Heart left ventricle (tissue), 16 donors: ENCODE measurements around the gene RAB43. TPM values are rescaled to one million over a fixed set of nuclear protein-coding genes. Genes with fewer than 3 reads are reported as not detected.
"Not testable (repeated sequence)": the region's sequence is repeated elsewhere in the genome, so short reads cannot be mapped to it uniquely, and the experiment has no call there.

Experiments used
- ATAC-seq, 4 donors: fragments of 200-7000 bp; cut with Tn5 transposase; one replicate each; pipeline ENCODE4 v1.9.1; 2020 to 2022; ENCODE audit warnings: moderate library complexity in 4 of 4, mild to moderate bottlenecking in 3 of 4, moderate number of reproducible peaks in 1 of 4
- DNase-seq, 5 donors: peaks; one replicate each; pipeline ENCODE4 v3.0.0-alpha.2; 2020
- H3K27ac ChIP-seq, 12 donors: fragments of 200-600 bp; sonication (generic) in 4 of 12; one replicate each; pipeline versions ENCODE4 v1.5.0 to v1.8.0; 2016 to 2022; ENCODE audit warnings: mild to moderate bottlenecking in 2 of 12
- H3K27me3 ChIP-seq, 9 donors: fragments of 200-600 bp; sonication (generic) in 2 of 9; one replicate each; pipeline versions ENCODE4 v1.5.1 to v1.8.0; 2016 to 2022; ENCODE audit warnings: mild to moderate bottlenecking in 3 of 9
- H3K36me3 ChIP-seq, 9 donors: fragments of 200-600 bp; sonication (generic) in 2 of 9; one replicate each; pipeline versions ENCODE4 v1.5.0 to v1.8.0; 2018 to 2022; ENCODE audit warnings: mild to moderate bottlenecking in 2 of 9
- H3K4me1 ChIP-seq, 12 donors: fragments of 200-600 bp; sonication (generic) in 4 of 12; one replicate each; pipeline versions ENCODE4 v1.5.0 to v1.8.0; 2016 to 2022; ENCODE audit warnings: mild to moderate bottlenecking in 3 of 12
- H3K4me3 ChIP-seq, 12 donors: fragments of 200-600 bp; sonication (generic) in 4 of 12; one replicate each; pipeline versions ENCODE4 v1.5.0 to v1.8.0; 2017 to 2022; ENCODE audit warnings: mild to moderate bottlenecking in 9 of 12, moderate library complexity in 4 of 12
- H3K9me3 ChIP-seq, 12 donors: fragments of 200-600 bp; sonication (generic) in 4 of 12; one replicate each; pipeline versions ENCODE4 v1.5.0 to v1.8.0; 2016 to 2022; ENCODE audit warnings: mild to moderate bottlenecking in 1 of 12
- POLR2A ChIP-seq, 2 donors: fragments of 450-650 bp; IDR thresholded peaks; one replicate each; pipeline ENCODE4 v1.6.1; 2017; ENCODE audit warnings: antibody characterized with exemption in 2 of 2, mild to moderate bottlenecking in 2 of 2, moderate library complexity in 2 of 2
- WGBS, 4 donors: extraction: QIAGEN DNeasy Blood & Tissue Kit in 2 of 4; methylation state at CpG; one replicate each; pipeline versions ENCODE4 v1.1.5 to v1.1.7; 2013 to 2018; 5-methylcytosine and 5-hydroxymethylcytosine counted together
- intact Hi-C, 10 donors: fragments of 100-400 bp; cut with DNase I; formaldehyde crosslinking; loops; one replicate each; pipeline versions ENCODE4 v1.11.1 to v1.14.2; 2022
- polyA plus RNA-seq, 2 donors: library from polyadenylated mRNA; stranded (reverse); fragments of 200-250 nt; gene quantifications; one replicate each; pipeline ENCODE4 v1.2.3, GENCODE V29; 2013
- total RNA-seq, 9 donors: library from RNA; depleted of rRNA in 2 of 9; stranded (reverse); fragments of >200 nt in 2 of 9; fragmentation: NEBNext Ultra II Directional in 3 of 9; extraction: Animal tissue kit (Norgen Biotek cat#: 25700) in 3 of 9; gene quantifications; one replicate each; pipeline versions ENCODE4 v1.1.0 to v1.2.4, GENCODE V29; 2016 to 2023
- TF ChIP-seq, protein P1 (sequence below), 12 donors: fragments of 200-600 bp; sonication (generic) in 4 of 12; IDR thresholded peaks; one replicate each; pipeline versions ENCODE4 v1.5.0 to v1.8.0; 2018 to 2022; ENCODE audit warnings: antibody characterized with exemption in 12 of 12, mild to moderate bottlenecking in 5 of 12
- donor health status: ischemic (EF 13 %, LVEDD 7.1; RV severe dilation, severe dysfunction).
- donor health status: healthy with polysubstance abuse.
- donor health status: DM: no; HTN: yes; CAD: no.
- donor health status: DM: no; HTN: no; CAD: no.
- donor health status: ischemic (EF 25% LVEDD 6.9; RV normal size, moderate dysfunction).
- donor health status: ischemic (EF 25% LVEDD 5.7; RV mildly dilated, moderate dysfunction).
- donor health status: healthy.
- donor health status: DM: yes; HTN: yes; CAD: no.
- donor health status: ischemic (EF 35%, LVEDD 5.7; RV mildly dilated, moderate dysfunction).
- donor health status: nonischemic (EF 11% LVEDD 7.7; RV severe dilation, severe dysfunction).
- donor health status: DM: yes; HTN: yes; CAD: no.
- donor health status: PGD.
- donor health status: ischemic (EF 29% LVEDD 5.4; RV normal size, mild dysfunction).
- donor health status: nonischemic (EF 23%, LVEDD 6.1; RV moderate dilation, normal function).

The RAB43 gene
- total and polyA plus RNA-seq, 11 donors = 1.3 to 10.3 (median 3.3) TPM

DNA sequence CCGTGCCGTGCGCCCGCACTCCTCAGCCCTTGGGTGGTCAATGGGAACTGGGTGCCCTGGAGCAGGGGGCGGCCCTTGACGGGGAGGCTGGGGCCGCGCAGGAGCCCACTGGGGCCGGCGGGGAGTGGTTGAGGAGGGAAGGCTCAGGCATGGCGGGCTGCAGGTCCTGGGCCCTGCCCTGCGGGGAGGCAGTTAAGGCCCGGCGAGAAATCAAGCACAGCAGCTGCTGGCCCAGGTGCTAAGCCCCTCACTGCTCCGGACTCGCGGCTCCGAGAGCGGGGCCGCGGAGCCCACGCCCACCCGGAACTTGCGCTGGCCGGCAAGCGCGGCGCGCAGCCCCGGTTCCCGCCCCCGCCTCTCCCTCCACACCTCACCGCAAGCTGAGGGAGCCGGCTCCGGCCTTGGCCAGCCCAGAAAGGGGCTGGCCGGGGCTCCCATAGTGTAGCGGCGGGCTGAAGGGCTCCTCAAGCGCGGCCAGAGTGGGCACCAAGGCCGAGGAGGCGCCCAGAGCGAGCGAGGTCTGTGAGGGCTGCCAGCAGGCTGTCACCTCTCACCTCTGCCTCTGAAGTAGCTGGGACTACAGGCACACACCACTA is 53.2 kb downstream of the RAB43 start:
- peak in 3 of 5 donors; percentile 27 to 69 (median 32) for DNase-seq
- Histone ChIP-seq H3K9me3 (peaks cover 0 to 4% (median 0%) of the 10 kb centered on the region in 12 donors), H3K27me3 (no peaks in the 10 kb centered on the region), H3K36me3 (no peaks in the 10 kb centered on the region), H3K4me3 (peak overlapping the region in 11 of 12 donors; percentile 18 to 58 (median 45)), H3K27ac (peak overlapping the region in 2 of 12 donors; percentile 4 to 47), H3K4me1 (peaks cover 0 to 9% (median 3%) of the 10 kb centered on the region in 12 donors)
- TF ChIP-seq POLR2A (IDR thresholded peaks at IDR 0.05) = peak in 1 of 2 donors; percentile 14
- TF ChIP-seq, protein P1, sequence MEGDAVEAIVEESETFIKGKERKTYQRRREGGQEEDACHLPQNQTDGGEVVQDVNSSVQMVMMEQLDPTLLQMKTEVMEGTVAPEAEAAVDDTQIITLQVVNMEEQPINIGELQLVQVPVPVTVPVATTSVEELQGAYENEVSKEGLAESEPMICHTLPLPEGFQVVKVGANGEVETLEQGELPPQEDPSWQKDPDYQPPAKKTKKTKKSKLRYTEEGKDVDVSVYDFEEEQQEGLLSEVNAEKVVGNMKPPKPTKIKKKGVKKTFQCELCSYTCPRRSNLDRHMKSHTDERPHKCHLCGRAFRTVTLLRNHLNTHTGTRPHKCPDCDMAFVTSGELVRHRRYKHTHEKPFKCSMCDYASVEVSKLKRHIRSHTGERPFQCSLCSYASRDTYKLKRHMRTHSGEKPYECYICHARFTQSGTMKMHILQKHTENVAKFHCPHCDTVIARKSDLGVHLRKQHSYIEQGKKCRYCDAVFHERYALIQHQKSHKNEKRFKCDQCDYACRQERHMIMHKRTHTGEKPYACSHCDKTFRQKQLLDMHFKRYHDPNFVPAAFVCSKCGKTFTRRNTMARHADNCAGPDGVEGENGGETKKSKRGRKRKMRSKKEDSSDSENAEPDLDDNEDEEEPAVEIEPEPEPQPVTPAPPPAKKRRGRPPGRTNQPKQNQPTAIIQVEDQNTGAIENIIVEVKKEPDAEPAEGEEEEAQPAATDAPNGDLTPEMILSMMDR (IDR thresholded peaks at IDR 0.05) = no peak
- 3 to 20% (median 11%) methylated on average over 9 to 44 of the region's 44 CpGs for WGBS, 4 donors
- peak in 3 of 4 donors; percentile 36 to 57 (median 48) for ATAC-seq
- intact Hi-C loops = no loop called here

DNA sequence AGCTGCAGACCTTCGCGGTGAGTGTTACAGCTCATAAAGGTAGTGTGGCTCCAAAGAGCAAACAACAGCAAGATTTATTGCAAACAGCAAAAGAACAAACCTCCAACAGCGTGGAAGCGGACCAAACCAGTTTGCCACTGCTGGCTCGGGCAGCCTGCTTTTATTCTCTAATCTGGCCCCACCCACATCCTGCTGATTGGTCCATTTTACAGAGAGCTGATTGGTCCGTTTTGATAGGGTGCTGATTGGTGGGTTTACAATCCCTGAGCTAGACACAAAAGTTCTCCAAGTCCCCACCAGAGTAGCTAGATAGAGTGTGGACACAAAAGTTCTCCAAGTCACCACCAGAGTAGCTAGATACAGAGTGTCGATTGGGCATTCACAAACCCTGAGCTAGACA is 53.9 kb downstream of the RAB43 start:
- 91 to 97% (median 95%) methylated on average over 7 of the region's 7 CpGs for WGBS, 4 donors
- DNase-seq, intact Hi-C loops, H3K27me3 ChIP-seq, H3K36me3 ChIP-seq, H3K9me3 ChIP-seq, ATAC-seq, H3K4me1 ChIP-seq, H3K27ac ChIP-seq: not testable (repeated sequence)
- peak overlapping the region in 1 of 12 donors; percentile 55 for H3K4me3 ChIP-seq

DNA sequence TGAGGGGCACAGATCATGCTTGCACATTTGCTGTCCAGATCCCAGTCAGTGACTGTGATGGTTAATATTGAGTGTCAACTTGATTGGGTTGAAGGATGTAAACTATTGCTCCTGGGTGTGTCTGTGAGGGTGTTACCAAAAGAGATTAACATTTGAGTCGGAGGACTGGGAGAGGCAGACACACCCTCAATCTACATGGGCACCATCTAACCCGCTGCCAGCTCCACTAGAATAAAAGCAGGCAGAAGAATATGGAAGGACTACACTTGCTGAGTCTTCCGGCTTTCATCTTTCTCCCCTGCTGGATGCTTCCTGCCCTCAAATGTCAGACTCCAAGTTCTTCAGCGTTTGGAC is 55.9 kb downstream of the RAB43 start:
- Histone ChIP-seq H3K36me3 (no peaks in the 10 kb centered on the region), H3K4me3 (no peak overlapping the region), H3K4me1 (peaks cover 0 to 10% (median 3%) of the 10 kb centered on the region in 12 donors), H3K27me3 (no peaks in the 10 kb centered on the region), H3K27ac (no peak overlapping the region), H3K9me3 (peaks cover 0 to 4% (median 0%) of the 10 kb centered on the region in 12 donors)
- ATAC-seq (no peak), DNase-seq (no peak)
- WGBS, 4 donors = 80 to 94% (median 84%) methylated on average over 4 of the region's 4 CpGs
- TF ChIP-seq POLR2A (IDR thresholded peaks at IDR 0.05) = no peak
- TF ChIP-seq, protein P1 (IDR thresholded peaks at IDR 0.05) = no peak
- intact Hi-C loops = no loop called here

DNA sequence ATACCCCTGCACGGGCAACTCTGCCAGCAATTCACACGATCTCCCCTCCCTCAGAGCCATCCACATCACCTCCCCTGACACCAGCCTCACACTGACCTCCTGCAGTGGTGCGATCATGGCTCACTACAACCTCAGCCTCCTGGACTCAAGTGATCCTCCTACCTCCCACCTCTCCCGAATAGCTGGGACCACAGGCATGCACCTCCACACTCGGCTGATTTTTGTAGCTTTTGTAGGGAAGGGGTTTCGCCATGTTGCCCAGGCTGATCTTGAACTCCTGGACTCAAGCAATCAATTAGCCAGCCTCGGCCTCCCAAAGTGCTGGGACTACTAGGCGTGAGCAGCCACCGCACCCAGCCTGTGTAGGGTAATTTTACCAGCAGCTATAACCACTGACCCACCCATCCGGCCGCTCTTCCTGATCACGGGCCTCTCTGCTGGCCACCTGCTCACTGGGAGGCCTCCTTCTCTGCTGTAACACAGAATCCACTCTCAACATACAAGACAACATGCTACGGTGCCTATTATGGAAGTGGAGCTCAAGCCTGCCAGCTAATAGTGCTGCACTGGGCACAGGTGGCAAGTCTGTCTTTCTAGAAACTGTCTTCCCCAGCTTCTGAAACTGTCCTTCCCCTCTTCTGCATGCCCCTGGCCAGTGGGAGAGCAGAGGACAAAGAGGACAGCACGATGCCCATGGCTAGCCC is 56.4 kb downstream of the RAB43 start:
- intact Hi-C loops = no loop called here
- H3K27ac ChIP-seq = no peak overlapping the region
- WGBS, 4 donors = 90 to 94% (median 92%) methylated on average over 14 of the region's 14 CpGs
- no peaks in the 10 kb centered on the region for H3K36me3 ChIP-seq
- TF ChIP-seq, protein P1 (IDR thresholded peaks at IDR 0.05) = no peak
- TF ChIP-seq POLR2A (IDR thresholded peaks at IDR 0.05) = no peak
- DNase-seq (no peak), ATAC-seq (no peak)
- H3K4me3 ChIP-seq = no peak overlapping the region
- H3K27me3 ChIP-seq = no peaks in the 10 kb centered on the region
- H3K9me3 ChIP-seq = peaks cover 0 to 4% (median 0%) of the 10 kb centered on the region in 12 donors
- peaks cover 0 to 15% (median 3%) of the 10 kb centered on the region in 12 donors for H3K4me1 ChIP-seq
